ENCODE measurements around the gene ACOX3.

ACOX3 gene

DNA sequence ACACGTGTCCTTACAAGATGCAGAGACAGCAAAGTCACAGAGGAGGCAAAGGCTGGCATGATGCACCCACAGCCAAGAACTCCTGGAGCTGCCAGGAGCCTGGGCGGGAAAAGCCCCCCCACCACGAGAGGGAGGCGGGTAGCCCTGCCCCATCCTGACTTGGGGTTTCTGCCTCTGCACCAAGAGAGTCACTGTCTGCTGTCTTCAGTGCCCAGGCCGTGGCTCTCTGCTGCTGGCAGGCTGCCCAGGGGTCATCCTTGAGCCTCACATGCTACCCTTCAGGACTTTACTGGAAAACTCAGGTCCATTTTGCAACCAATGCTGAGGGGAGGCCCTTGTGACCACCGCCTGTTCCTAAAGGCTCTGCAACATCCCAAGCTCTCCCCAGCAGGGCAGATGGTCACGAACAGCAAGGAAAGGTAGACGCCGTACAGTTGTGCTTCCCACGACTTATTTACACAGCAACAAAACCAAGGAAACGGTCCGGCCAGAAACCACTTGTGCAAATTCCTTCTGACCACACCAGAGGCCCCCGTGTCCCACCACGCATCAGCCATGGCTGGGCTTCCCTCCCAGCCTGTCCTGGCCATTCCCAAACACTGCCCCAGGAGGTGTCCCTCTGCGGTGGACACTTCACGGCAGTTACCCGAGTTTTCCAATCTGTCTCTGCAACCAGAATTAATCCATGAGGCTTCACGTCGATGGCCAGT lies 56.9 kb downstream of the ACOX3 start:
- TF ChIP-seq TAF1 (IDR thresholded peaks at IDR 0.05; ENCODE audit: borderline replicate concordance, low read depth, low read length) (no peak), POLR2A (IDR thresholded peaks at IDR 0.05; ENCODE audit: low read depth, low read length) (no peak), POLR2AphosphoS5 (IDR thresholded peaks at IDR 0.05; ENCODE audit: low read depth, low read length) (no peak)
- FAIRE-seq (no peak), DNase-seq (ENCODE audit: insufficient read length) (no peak)

- FAIRE-seq, result no peak
- DNase-seq (ENCODE audit: insufficient read length), result no peak
- TF ChIP-seq TAF1 (IDR thresholded peaks at IDR 0.05; ENCODE audit: borderline replicate concordance, low read depth, low read length), result no peak
- TF ChIP-seq POLR2AphosphoS5 (IDR thresholded peaks at IDR 0.05; ENCODE audit: low read depth, low read length), result no peak
- no peak for TF ChIP-seq POLR2A (IDR thresholded peaks at IDR 0.05; ENCODE audit: low read depth, low read length)
Observed at GRCh38 chr4:8383016-8383415, 57.5 kb downstream of the ACOX3 start.

GRCh38 chr4:8381814-8382581 lies 58.5 kb downstream of the ACOX3 start:
- DNase-seq (ENCODE audit: insufficient read length) (no peak), FAIRE-seq (no peak)
- TF ChIP-seq POLR2AphosphoS5 (IDR thresholded peaks at IDR 0.05; ENCODE audit: low read depth, low read length), result no peak

GRCh38 chr4:8380511-8381415 lies 59.8 kb downstream of the ACOX3 start:
- no peak for FAIRE-seq
- DNase-seq (ENCODE audit: insufficient read length), result no peak
- no peak for TF ChIP-seq TAF1 (IDR thresholded peaks at IDR 0.05; ENCODE audit: borderline replicate concordance, low read depth, low read length)
- no peak for TF ChIP-seq POLR2A (IDR thresholded peaks at IDR 0.05; ENCODE audit: low read depth, low read length)
- TF ChIP-seq POLR2AphosphoS5 (IDR thresholded peaks at IDR 0.05; ENCODE audit: low read depth, low read length), result no peak

DNA sequence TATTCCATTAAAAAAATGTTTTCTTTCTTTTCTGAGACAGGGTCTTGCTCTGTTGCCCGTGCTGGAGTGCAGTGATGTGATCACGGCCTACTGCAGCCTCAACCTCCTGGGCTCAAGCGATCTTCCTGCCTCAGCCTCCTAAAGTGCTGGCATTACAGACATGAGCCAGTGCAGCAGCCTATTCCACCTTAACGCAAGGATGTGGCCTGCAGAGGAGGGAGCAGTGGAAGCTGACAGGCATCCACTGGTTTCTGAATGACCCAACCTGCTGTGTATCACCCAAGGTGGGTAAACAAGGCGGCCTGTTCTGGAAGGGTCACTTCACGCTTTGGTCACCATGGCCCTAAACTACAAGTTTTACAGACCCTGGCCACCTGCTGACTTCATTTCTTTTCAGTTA lies 60.8 kb downstream of the ACOX3 start:
- DNase-seq (ENCODE audit: insufficient read length), result no peak
- FAIRE-seq, result no peak
- no peak for TF ChIP-seq TAF1 (IDR thresholded peaks at IDR 0.05; ENCODE audit: borderline replicate concordance, low read depth, low read length)

GRCh38 chr4:8379281-8379680 lies 61.2 kb downstream of the ACOX3 start:
- DNase-seq (ENCODE audit: insufficient read length) (no peak), FAIRE-seq (no peak)
- TF ChIP-seq TAF1 (IDR thresholded peaks at IDR 0.05; ENCODE audit: borderline replicate concordance, low read depth, low read length) (no peak), POLR2A (IDR thresholded peaks at IDR 0.05; ENCODE audit: low read depth, low read length) (no peak), POLR2AphosphoS5 (IDR thresholded peaks at IDR 0.05; ENCODE audit: low read depth, low read length) (no peak)

DNA sequence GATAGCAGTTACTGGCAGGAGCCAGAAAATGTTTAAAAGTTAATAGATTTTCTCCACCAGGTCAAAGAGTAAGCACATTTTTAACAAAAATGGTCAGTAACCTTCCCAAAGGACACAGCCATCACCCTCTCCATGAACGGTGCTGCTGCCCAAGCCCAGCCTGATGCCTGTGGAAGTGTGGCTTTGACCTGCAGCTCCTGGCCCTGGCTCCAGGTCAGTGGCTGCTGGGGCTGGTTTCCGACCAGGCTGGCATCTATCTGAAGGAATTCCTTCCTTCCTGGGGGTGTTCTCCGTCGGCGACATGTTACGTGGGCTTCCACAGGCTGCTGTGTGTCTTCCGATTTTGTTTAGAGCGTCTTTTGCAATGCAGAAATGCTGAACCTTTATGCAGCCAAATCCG lies 61.7 kb downstream of the ACOX3 start:
- FAIRE-seq, result no peak
- no peak for DNase-seq (ENCODE audit: insufficient read length)
- TF ChIP-seq TAF1 (IDR thresholded peaks at IDR 0.05; ENCODE audit: borderline replicate concordance, low read depth, low read length), result no peak
- no peak for TF ChIP-seq POLR2AphosphoS5 (IDR thresholded peaks at IDR 0.05; ENCODE audit: low read depth, low read length)
- TF ChIP-seq POLR2A (IDR thresholded peaks at IDR 0.05; ENCODE audit: low read depth, low read length), result no peak

- FAIRE-seq, result no peak
- no peak for DNase-seq (ENCODE audit: insufficient read length)
- TF ChIP-seq POLR2A (IDR thresholded peaks at IDR 0.05; ENCODE audit: low read depth, low read length) (no peak), POLR2AphosphoS5 (IDR thresholded peaks at IDR 0.05; ENCODE audit: low read depth, low read length) (no peak), TAF1 (IDR thresholded peaks at IDR 0.05; ENCODE audit: borderline replicate concordance, low read depth, low read length) (no peak)
Observed at GRCh38 chr4:8378101-8378724, 62.3 kb downstream of the ACOX3 start.

DNA sequence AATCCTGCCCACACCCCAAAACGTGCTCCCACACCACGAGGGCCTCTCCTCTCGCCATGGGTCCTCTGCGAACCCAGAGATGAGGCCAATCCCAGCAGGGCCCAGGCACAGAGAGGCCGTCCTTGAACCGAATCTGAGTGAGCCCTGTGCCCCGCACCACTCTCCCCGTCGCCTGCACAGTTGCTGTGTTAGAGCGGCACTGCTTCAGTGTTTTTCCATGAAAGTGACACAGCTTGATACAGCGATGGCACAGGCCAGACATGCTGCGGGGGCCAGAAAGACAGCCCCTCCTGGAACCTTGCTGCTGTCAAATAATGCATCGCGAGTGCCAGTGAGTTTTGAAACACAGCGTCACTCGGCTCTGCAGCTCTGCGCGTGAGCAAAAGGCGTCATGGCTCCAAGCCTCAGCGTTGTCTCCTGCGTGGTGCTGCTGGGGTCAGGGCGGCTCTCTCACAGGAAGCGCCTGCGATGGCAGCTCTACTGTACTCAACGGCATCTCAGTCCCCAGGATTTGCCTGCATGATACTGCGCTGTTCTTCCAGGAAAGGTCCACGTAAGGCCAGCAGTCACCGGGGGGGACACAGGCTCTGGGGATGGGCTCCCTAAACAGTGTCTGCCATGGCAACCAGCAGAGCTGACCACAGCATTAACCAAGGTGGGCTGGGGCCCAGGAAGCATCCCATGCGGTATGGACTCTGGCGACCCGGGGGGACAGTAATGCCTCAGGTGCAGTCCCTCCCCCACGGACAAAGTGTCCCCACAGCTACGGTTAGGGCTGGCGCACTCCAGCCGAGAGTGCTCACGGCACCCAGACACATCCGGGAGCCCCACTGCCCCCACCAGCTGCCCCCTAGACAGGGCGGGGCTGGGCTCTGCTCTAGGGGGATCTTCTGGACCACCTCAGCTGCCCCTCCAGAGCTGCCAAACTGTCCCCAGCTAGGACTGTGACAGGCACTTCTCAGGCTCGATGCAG lies 63.1 kb downstream of the ACOX3 start:
- no peak for TF ChIP-seq POLR2A (IDR thresholded peaks at IDR 0.05; ENCODE audit: low read depth, low read length)
- no peak for TF ChIP-seq TAF1 (IDR thresholded peaks at IDR 0.05; ENCODE audit: borderline replicate concordance, low read depth, low read length)
- no peak for FAIRE-seq

DNA sequence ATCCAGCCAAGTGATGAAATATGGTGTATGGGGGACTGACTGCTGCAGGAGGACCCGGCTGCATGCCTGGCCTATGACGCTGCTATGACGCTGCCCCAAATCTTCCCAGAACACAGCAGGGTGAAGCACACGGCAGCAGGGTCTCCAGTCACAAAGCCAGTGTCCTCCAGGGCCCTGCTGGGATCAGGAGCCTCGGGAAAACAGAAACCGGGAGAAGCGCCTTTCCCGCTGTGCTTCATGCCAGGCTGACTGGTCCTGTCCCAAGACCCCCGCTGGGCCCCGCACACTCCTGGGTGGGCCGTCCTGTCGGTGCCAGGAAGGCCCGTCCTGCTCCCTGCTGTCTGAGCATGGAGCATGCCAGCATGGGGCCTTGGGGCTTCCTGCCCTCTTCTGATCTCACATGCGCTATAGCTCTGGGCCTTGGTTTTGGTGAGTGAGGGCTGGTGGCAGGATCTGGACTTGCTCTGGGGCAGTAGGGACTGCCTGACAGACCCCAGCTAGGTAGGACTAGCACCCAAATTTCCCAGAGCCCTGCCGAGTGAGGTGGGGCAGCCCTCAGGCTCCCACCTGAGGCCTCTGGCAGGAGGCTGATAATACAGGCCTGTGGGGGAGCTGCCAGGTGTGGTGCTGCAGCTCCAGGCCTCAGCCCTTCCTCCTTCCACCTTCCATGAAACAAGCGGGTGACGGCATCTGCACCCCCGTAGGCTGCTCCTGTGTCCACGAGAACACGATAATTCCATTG lies 64.0 kb downstream of the ACOX3 start:
- FAIRE-seq, result no peak
- TF ChIP-seq TAF1 (IDR thresholded peaks at IDR 0.05; ENCODE audit: borderline replicate concordance, low read depth, low read length) (no peak), POLR2A (IDR thresholded peaks at IDR 0.05; ENCODE audit: low read depth, low read length) (no peak), POLR2AphosphoS5 (IDR thresholded peaks at IDR 0.05; ENCODE audit: low read depth, low read length) (no peak)

More for the DNA sequence above, 63.1 kb downstream of the ACOX3 start:
- DNase-seq (ENCODE audit: insufficient read length), result no peak

More for the DNA sequence above, 64.0 kb downstream of the ACOX3 start:
- DNase-seq (ENCODE audit: insufficient read length), result no peak
